Adrenal gland (tissue), 5 donors: ENCODE results near the gene TOMT.

Experiments used
- POLR2A ChIP-seq, 2 donors: fragments of 450-650 bp; IDR thresholded peaks; one replicate each; pipeline ENCODE4 v1.6.1; 2017; ENCODE audit warnings: antibody characterized with exemption in 2 of 2, mild to moderate bottlenecking in 2 of 2, moderate library complexity in 1 of 2
- TF ChIP-seq, protein P1 (sequence below), 6 experiments: fragments of 450-650 bp in 4 of 6; fragments of 200-600 bp in 2 of 6; sonication (generic) in 1 of 6; IDR thresholded peaks; 1 replicate in 5 of 6; 2 replicates in 1 of 6; pipeline versions ENCODE4 v1.5.1 to v1.8.0; 2016 to 2021; ENCODE audit warnings: antibody characterized with exemption in 6 of 6, mild to moderate bottlenecking in 2 of 6, moderate library complexity in 1 of 6
- donor health status: DM: no; HTN: no; CAD: no.

GRCh38 chr11:72114570-72114969 is 8.8 kb downstream of the TOMT start:
- TF ChIP-seq POLR2A (IDR thresholded peaks at IDR 0.05): no peak
- TF ChIP-seq, protein P1, sequence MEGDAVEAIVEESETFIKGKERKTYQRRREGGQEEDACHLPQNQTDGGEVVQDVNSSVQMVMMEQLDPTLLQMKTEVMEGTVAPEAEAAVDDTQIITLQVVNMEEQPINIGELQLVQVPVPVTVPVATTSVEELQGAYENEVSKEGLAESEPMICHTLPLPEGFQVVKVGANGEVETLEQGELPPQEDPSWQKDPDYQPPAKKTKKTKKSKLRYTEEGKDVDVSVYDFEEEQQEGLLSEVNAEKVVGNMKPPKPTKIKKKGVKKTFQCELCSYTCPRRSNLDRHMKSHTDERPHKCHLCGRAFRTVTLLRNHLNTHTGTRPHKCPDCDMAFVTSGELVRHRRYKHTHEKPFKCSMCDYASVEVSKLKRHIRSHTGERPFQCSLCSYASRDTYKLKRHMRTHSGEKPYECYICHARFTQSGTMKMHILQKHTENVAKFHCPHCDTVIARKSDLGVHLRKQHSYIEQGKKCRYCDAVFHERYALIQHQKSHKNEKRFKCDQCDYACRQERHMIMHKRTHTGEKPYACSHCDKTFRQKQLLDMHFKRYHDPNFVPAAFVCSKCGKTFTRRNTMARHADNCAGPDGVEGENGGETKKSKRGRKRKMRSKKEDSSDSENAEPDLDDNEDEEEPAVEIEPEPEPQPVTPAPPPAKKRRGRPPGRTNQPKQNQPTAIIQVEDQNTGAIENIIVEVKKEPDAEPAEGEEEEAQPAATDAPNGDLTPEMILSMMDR (IDR thresholded peaks at IDR 0.05): no peak
